CD8-positive, alpha-beta memory T cell (primary cell): Measurements from ENCODE around the gene BTBD1. TPM values are rescaled to one million over a fixed set of nuclear protein-coding genes. Genes with fewer than 3 reads are reported as not detected.
"Not testable (repeated sequence)": the region's sequence is repeated elsewhere in the genome, so short reads cannot be mapped to it uniquely, and the experiment has no call there.

Experiments
- CTCF ChIA-PET: fragments of 350-600 bp; sonication (Branson Sonifier 250); formaldehyde crosslinking; loops from one replicate; lab custom pipeline; 2021; ENCODE audit warnings: antibody characterized with exemption; lab: Charles Lee
- POLR2A ChIA-PET: fragments of 350-600 bp; sonication (Branson Sonifier 250); formaldehyde crosslinking; loops from one replicate; lab custom pipeline; 2021; ENCODE audit warnings: antibody characterized with exemption; lab: Charles Lee
- DNase-seq, 5 donors: peaks; one replicate each; pipeline versions ENCODE4 v3.0.0 to v3.0.0-alpha.2; 2020 to 2022; ENCODE audit warnings: mixed read lengths in 1 of 5
- H3K27ac ChIP-seq: one replicate; pipeline ENCODE4 v1.7.0; 2013; ENCODE audit warnings: low read depth, mild to moderate bottlenecking, low read length, moderate library complexity
- H3K27me3 ChIP-seq: 2 replicates; pipeline ENCODE4 v1.7.0; 2013; ENCODE audit warnings: low read length, mild to moderate bottlenecking; ENCODE audit not compliant: insufficient read depth, poor library complexity, severe bottlenecking
- H3K36me3 ChIP-seq: 2 replicates; pipeline ENCODE4 v1.7.0; 2013; ENCODE audit warnings: mild to moderate bottlenecking, low read length, moderate library complexity; ENCODE audit not compliant: insufficient read depth
- H3K4me1 ChIP-seq: 2 replicates; pipeline ENCODE4 v1.7.0; 2013; ENCODE audit warnings: mild to moderate bottlenecking, low read length, moderate library complexity; ENCODE audit not compliant: insufficient read depth
- H3K4me3 ChIP-seq: 2 replicates; pipeline ENCODE4 v1.7.0; 2013; ENCODE audit warnings: mild to moderate bottlenecking, low read length
- H3K9me3 ChIP-seq: 2 replicates; pipeline ENCODE4 v1.7.0; 2013; ENCODE audit warnings: mild to moderate bottlenecking, low read length
- H3K27ac Mint-ChIP-seq, 8 donors: one replicate each; pipeline ENCODE4 v1.8.0; 2020 to 2021; ENCODE audit warnings: mixed read lengths in 8 of 8, mild to moderate bottlenecking in 6 of 8, inconsistent platforms in 3 of 8, moderate library complexity in 3 of 8
- H3K27me3 Mint-ChIP-seq, 2 donors: one replicate each; pipeline ENCODE4 v1.8.0; 2020 to 2021; ENCODE audit warnings: mixed read lengths in 2 of 2, mild to moderate bottlenecking in 1 of 2, moderate library complexity in 1 of 2
- H3K36me3 Mint-ChIP-seq, 3 donors: one replicate each; pipeline ENCODE4 v1.8.0; 2020 to 2021; ENCODE audit warnings: mixed read lengths in 3 of 3, inconsistent platforms in 1 of 3, mild to moderate bottlenecking in 1 of 3
- H3K4me1 Mint-ChIP-seq, 3 donors: one replicate each; pipeline ENCODE4 v1.8.0; 2020 to 2021; ENCODE audit warnings: mixed read lengths in 3 of 3, inconsistent platforms in 1 of 3, mild to moderate bottlenecking in 1 of 3
- H3K4me3 Mint-ChIP-seq, 7 donors: one replicate each; pipeline ENCODE4 v1.8.0; 2020 to 2021; ENCODE audit warnings: mixed read lengths in 7 of 7, mild to moderate bottlenecking in 6 of 7, moderate library complexity in 4 of 7, inconsistent platforms in 2 of 7
- H3K9me3 Mint-ChIP-seq, 5 donors: one replicate each; pipeline ENCODE4 v1.8.0; 2020 to 2022; ENCODE audit warnings: mixed read lengths in 5 of 5, mild to moderate bottlenecking in 3 of 5, moderate library complexity in 2 of 5, inconsistent platforms in 1 of 5
- polyA plus RNA-seq: library from polyadenylated mRNA; unstranded; fragments of 300-500 nt; fragmentation: Illumina TruSeq; gene quantifications from one replicate; pipeline ENCODE4 v1.2.3, GENCODE V29; 2021
- total RNA-seq, 2 experiments: library from RNA; stranded (reverse); gene quantifications; one replicate each; pipeline ENCODE4 v1.2.3, GENCODE V29; 2021

The BTBD1 gene
- total and polyA plus RNA-seq, 3 experiments from 2014 or later = 47.4 to 57.7 (median 55.5) TPM

DNA sequence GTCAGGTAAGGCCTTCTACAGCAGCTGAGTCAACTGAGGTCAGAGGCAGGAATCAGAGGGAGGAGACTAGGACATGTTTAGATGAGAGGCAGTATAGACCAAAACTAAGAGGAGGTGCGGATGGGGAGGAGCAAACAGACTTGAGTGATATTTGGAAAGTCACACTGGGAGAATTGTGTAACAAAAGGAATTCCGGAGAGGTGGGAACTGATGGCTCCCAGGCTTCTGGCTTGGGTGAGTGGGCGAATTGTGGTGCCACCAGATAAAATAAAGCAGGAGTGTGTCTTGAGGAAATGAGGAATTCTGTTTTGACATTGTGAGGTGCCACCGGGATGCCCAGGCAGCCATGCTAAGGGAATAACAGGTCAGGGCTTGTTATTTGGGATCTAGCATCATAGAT is 37.1 kb upstream of the BTBD1 start:
- no peak for DNase-seq
- POLR2A ChIA-PET = no interaction called here
- H3K9me3 Mint-ChIP-seq = peaks cover 0 to 3% (median 0%) of the 10 kb centered on the region in 5 donors
- no peak overlapping the region for H3K4me3 ChIP-seq
- H3K27ac Mint-ChIP-seq = no peak overlapping the region
- H3K27ac ChIP-seq = no peak overlapping the region
- peaks cover 0 to 6% (median 0%) of the 10 kb centered on the region in 3 donors for H3K36me3 Mint-ChIP-seq
- peaks cover 39 to 71% of the 10 kb centered on the region in 2 donors for H3K27me3 Mint-ChIP-seq
- no peaks in the 10 kb centered on the region for H3K36me3 ChIP-seq
- peak overlapping the region in 1 of 7 donors; percentile 67 for H3K4me3 Mint-ChIP-seq
- H3K27me3 ChIP-seq = peaks cover 5% of the 10 kb centered on the region
- CTCF ChIA-PET = no interaction called here
- H3K4me1 Mint-ChIP-seq = peaks cover 13 to 14% (median 14%) of the 10 kb centered on the region in 3 donors
- H3K4me1 ChIP-seq = peaks cover 7% of the 10 kb centered on the region
- no peaks in the 10 kb centered on the region for H3K9me3 ChIP-seq

DNA sequence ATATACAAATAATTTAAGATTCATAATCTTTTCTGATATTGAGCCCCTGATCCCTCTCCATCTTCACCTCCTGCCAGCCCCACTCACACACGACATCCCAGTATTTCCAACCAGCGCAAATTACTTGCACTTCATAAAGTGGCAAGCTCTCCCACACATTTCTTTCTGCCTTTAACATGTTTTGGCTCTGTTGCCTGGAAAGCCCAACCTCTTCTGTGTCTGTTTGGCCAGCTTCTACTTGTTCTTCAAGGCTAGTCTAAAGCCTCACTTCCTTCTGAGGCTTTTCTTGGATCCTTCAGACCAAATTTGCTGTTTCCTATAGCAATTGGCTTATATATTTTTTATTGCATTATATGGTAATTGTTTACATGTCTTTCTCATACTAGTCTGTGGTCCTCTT is 35.3 kb upstream of the BTBD1 start:
- CTCF ChIA-PET = no interaction called here
- Mint-ChIP-seq H3K4me1 (peaks cover 5 to 8% (median 7%) of the 10 kb centered on the region in 3 donors), H3K36me3 (peaks cover 0 to 6% (median 0%) of the 10 kb centered on the region in 3 donors), H3K4me3 (no peak overlapping the region), H3K27me3 (peaks cover 35 to 73% of the 10 kb centered on the region in 2 donors), H3K27ac (no peak overlapping the region), H3K9me3 (peaks cover 0 to 10% (median 3%) of the 10 kb centered on the region in 5 donors)
- POLR2A ChIA-PET = no interaction called here
- no peak overlapping the region for H3K27ac ChIP-seq
- no peaks in the 10 kb centered on the region for H3K36me3 ChIP-seq
- no peaks in the 10 kb centered on the region for H3K9me3 ChIP-seq
- DNase-seq = no peak
- no peak overlapping the region for H3K4me3 ChIP-seq
- no peaks in the 10 kb centered on the region for H3K27me3 ChIP-seq
- H3K4me1 ChIP-seq = no peaks in the 10 kb centered on the region

- H3K9me3 ChIP-seq = no peaks in the 10 kb centered on the region
- POLR2A ChIA-PET = no interaction called here
- no peaks in the 10 kb centered on the region for H3K36me3 ChIP-seq
- Mint-ChIP-seq H3K36me3 (peaks cover 0 to 6% (median 0%) of the 10 kb centered on the region in 3 donors), H3K4me3 (no peak overlapping the region), H3K4me1 (no peaks in the 10 kb centered on the region), H3K27me3 (peaks cover 22 to 67% of the 10 kb centered on the region in 2 donors), H3K9me3 (peaks cover 0 to 10% (median 3%) of the 10 kb centered on the region in 5 donors), H3K27ac (no peak overlapping the region)
- no peak overlapping the region for H3K4me3 ChIP-seq
- no peaks in the 10 kb centered on the region for H3K4me1 ChIP-seq
- CTCF ChIA-PET = no interaction called here
- no peak overlapping the region for H3K27ac ChIP-seq
- no peaks in the 10 kb centered on the region for H3K27me3 ChIP-seq
- DNase-seq = no peak
Measured at GRCh38 chr15:83100097-83100646, 33.1 kb upstream of the BTBD1 start.

GRCh38 chr15:83099290-83099689 is 32.2 kb upstream of the BTBD1 start:
- no peak overlapping the region for H3K4me3 ChIP-seq

GRCh38 chr15:83098079-83098478 is 31.0 kb upstream of the BTBD1 start:
- Histone ChIP-seq H3K27me3 (no peaks in the 10 kb centered on the region), H3K36me3 (no peaks in the 10 kb centered on the region), H3K4me3 (no peak overlapping the region), H3K27ac (no peak overlapping the region), H3K9me3 (no peaks in the 10 kb centered on the region), H3K4me1 (no peaks in the 10 kb centered on the region)
- Mint-ChIP-seq H3K27me3 (peaks cover 10 to 56% of the 10 kb centered on the region in 2 donors), H3K9me3 (peaks cover 0 to 10% (median 0%) of the 10 kb centered on the region in 5 donors), H3K4me1 (no peaks in the 10 kb centered on the region), H3K4me3 (no peak overlapping the region), H3K27ac (no peak overlapping the region), H3K36me3 (no peaks in the 10 kb centered on the region)
- ChIA-PET CTCF (no interaction called here), POLR2A (no interaction called here)
- DNase-seq = no peak

More at GRCh38 chr15:83099290-83099689, 32.2 kb upstream of the BTBD1 start:
- H3K36me3 ChIP-seq = no peaks in the 10 kb centered on the region
- no peak for DNase-seq
- no peak overlapping the region for H3K27ac ChIP-seq
- no peak overlapping the region for H3K4me3 Mint-ChIP-seq
- H3K9me3 ChIP-seq = no peaks in the 10 kb centered on the region
- no peaks in the 10 kb centered on the region for H3K4me1 Mint-ChIP-seq
- peaks cover 16 to 61% of the 10 kb centered on the region in 2 donors for H3K27me3 Mint-ChIP-seq
- peaks cover 0 to 4% (median 0%) of the 10 kb centered on the region in 3 donors for H3K36me3 Mint-ChIP-seq
- ChIA-PET CTCF (no interaction called here), POLR2A (no interaction called here)
- peaks cover 0 to 10% (median 3%) of the 10 kb centered on the region in 5 donors for H3K9me3 Mint-ChIP-seq
- no peaks in the 10 kb centered on the region for H3K4me1 ChIP-seq
- no peaks in the 10 kb centered on the region for H3K27me3 ChIP-seq
- H3K27ac Mint-ChIP-seq = no peak overlapping the region

DNA sequence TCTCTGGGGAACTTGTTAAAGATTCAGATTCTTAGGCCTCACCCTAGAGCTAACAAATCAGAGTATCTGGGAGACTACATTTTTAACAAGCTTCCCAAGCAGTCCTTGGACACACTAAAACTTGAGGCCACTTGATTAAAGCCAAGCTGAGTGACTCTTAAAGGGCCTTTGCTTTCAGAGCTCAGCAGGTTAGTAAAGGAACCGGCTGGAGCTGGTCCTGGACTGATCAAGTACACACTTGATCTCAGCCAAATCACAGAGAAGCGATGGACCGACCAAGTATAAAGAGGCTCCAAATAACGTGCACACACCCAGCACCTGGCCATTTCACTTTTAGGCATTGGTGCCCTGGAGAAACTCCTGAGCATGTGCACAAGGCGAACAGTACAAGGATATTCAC is 27.5 kb upstream of the BTBD1 start:
- Mint-ChIP-seq H3K36me3 (peaks cover 0 to 3% (median 0%) of the 10 kb centered on the region in 3 donors), H3K4me1 (no peaks in the 10 kb centered on the region), H3K4me3 (no peak overlapping the region), H3K9me3 (peaks cover 0 to 9% (median 0%) of the 10 kb centered on the region in 5 donors), H3K27ac (no peak overlapping the region), H3K27me3 (peaks cover 6 to 33% of the 10 kb centered on the region in 2 donors)
- POLR2A ChIA-PET = no interaction called here
- no peaks in the 10 kb centered on the region for H3K4me1 ChIP-seq
- no peaks in the 10 kb centered on the region for H3K9me3 ChIP-seq
- no peaks in the 10 kb centered on the region for H3K36me3 ChIP-seq
- no peak for DNase-seq
- no peak overlapping the region for H3K4me3 ChIP-seq
- H3K27ac ChIP-seq = no peak overlapping the region
- H3K27me3 ChIP-seq = no peaks in the 10 kb centered on the region
- CTCF ChIA-PET = no interaction called here

- peak overlapping the region; percentile 24 for H3K27ac ChIP-seq
- Mint-ChIP-seq H3K9me3 (peaks cover 0 to under 1% (median 0%) of the 10 kb centered on the region in 5 donors), H3K4me1 (no peaks in the 10 kb centered on the region), H3K27ac (no peak overlapping the region), H3K27me3 (peaks cover 4 to 28% of the 10 kb centered on the region in 2 donors), H3K4me3 (no peak overlapping the region), H3K36me3 (peaks cover 0 to 3% (median 0%) of the 10 kb centered on the region in 3 donors)
- H3K4me3 ChIP-seq = no peak overlapping the region
- ChIA-PET POLR2A (no interaction called here), CTCF (no interaction called here)
- H3K36me3 ChIP-seq = no peaks in the 10 kb centered on the region
- H3K4me1 ChIP-seq = no peaks in the 10 kb centered on the region
- H3K9me3 ChIP-seq = no peaks in the 10 kb centered on the region
- no peaks in the 10 kb centered on the region for H3K27me3 ChIP-seq
- no peak for DNase-seq
Measured at GRCh38 chr15:83092309-83092976, 25.4 kb upstream of the BTBD1 start.

- H3K27me3 ChIP-seq, H3K4me3 ChIP-seq, H3K4me3 Mint-ChIP-seq, CTCF ChIA-PET, H3K9me3 Mint-ChIP-seq, H3K27ac ChIP-seq, H3K4me1 Mint-ChIP-seq, H3K36me3 ChIP-seq, POLR2A ChIA-PET, DNase-seq, H3K27ac Mint-ChIP-seq, H3K36me3 Mint-ChIP-seq, H3K4me1 ChIP-seq, H3K9me3 ChIP-seq: not testable (repeated sequence)
- H3K27me3 Mint-ChIP-seq = peaks cover 4 to 25% of the 10 kb centered on the region in 2 donors
Measured at GRCh38 chr15:83091965-83092308, 24.9 kb upstream of the BTBD1 start.
